ENCODE data around the gene RIN1. TPM values are rescaled to one million over a fixed set of nuclear protein-coding genes. Genes with fewer than 3 reads are reported as not detected.

RIN1 gene
- total RNA-seq, 1 experiment from 2014 or later = 11.7 TPM

DNA sequence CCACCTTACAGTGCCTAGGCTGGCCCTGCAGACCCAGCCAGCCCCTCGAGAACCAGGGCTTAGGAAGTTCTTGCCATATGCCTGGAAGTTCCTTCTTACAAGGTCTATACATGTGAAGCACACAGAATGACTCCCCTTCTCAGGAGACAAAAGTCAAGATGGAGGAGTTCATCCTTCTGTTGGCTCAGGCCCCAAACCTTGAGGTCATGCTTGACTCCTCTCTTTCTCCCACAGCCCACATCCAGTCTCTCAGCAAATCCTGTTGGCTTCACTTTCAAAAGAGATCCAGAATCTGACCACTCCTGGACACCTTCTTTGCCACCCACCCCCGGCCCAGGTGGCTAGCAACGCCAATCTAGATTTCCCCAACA, 17.6 kb downstream of the RIN1 start:
- ChIA-PET CTCF (interaction anchor here (0.9 to 1.8 kb wide), 4 partner anchors 10 to 29 kb away, joined by 3 to 7 read pairs (median 4); partner anchors contain the start of genes RIN1 and YIF1A), POLR2A (no interaction called here)

DNA sequence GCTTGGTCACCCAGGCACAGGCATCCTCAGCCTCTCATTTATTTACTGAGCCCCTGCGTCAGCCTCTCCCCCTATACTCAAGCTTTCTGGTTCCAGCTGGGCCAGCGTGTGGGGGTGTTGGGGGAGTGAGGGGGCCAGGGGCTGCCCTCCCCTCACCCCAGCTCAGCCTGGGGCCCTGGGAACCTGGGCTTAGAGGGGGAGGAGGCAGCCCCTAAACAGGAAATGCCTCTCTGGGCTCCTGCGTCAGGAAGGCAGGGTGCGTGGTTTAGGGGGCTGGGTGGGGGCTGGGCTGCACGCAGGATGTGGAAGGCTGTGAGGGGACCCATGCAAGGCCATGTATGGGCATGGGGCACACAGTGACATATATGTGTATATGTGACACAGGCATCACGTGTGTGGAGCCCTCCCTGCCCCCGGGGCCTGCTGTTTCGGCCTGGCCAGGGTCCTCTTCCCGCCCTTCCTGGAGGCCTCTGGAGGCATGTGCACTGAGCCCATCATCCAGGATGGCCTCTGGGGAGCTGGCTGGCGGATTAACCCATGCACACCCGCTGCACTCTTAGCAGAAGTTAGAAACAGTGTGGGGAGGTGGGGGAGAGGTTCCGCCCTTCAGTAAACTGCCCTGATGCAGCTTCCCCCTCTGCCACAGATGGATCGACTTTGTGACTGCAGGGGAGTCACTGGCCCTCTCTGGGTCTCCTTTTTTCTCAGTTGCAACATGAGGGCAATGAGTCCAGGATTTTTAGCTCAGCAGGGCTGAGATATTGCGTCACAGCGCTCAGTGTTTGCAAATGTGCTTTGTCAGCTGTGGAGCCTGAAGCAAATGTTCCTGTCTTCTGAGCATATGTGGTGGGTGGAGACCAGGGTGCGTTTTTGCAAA, 18.3 kb downstream of the RIN1 start:
- POLR2A ChIA-PET = no interaction called here
- CTCF ChIA-PET = interaction anchor here (0.6 to 1.8 kb wide), 6 partner anchors 11 to 430 kb away, joined by 3 to 7 read pairs (median 4); partner anchors contain the start of genes FIBP, RIN1 and YIF1A
- Mint-ChIP-seq H3K4me3 (ENCODE audit: unreplicated experiment) (no peak overlapping the region), H3K27ac (ENCODE audit: unreplicated experiment) (peak overlapping the region; percentile 70), H3K36me3 (ENCODE audit: insufficient read depth, unreplicated experiment) (peaks cover 5% of the 10 kb centered on the region), H3K27me3 (ENCODE audit: insufficient read depth, unreplicated experiment) (no peaks in the 10 kb centered on the region), H3K4me1 (ENCODE audit: low read depth, unreplicated experiment) (peaks cover 22% of the 10 kb centered on the region), H3K9me3 (ENCODE audit: unreplicated experiment) (peaks cover 15% of the 10 kb centered on the region)
- intact Hi-C loops (cut with micrococcal nuclease; ENCODE audit: unreplicated experiment) = no loop called here
- H3K4me3 ChIP-seq (ENCODE audit: low read depth, low read length) = no peak overlapping the region
- H3K36me3 ChIP-seq (ENCODE audit: control insufficient read depth, insufficient read depth, low read length) = no peaks in the 10 kb centered on the region
- TF ChIP-seq, protein P1, sequence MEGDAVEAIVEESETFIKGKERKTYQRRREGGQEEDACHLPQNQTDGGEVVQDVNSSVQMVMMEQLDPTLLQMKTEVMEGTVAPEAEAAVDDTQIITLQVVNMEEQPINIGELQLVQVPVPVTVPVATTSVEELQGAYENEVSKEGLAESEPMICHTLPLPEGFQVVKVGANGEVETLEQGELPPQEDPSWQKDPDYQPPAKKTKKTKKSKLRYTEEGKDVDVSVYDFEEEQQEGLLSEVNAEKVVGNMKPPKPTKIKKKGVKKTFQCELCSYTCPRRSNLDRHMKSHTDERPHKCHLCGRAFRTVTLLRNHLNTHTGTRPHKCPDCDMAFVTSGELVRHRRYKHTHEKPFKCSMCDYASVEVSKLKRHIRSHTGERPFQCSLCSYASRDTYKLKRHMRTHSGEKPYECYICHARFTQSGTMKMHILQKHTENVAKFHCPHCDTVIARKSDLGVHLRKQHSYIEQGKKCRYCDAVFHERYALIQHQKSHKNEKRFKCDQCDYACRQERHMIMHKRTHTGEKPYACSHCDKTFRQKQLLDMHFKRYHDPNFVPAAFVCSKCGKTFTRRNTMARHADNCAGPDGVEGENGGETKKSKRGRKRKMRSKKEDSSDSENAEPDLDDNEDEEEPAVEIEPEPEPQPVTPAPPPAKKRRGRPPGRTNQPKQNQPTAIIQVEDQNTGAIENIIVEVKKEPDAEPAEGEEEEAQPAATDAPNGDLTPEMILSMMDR (IDR thresholded peaks at IDR 0.05; ENCODE audit: insufficient read depth in 1 of 2, low read depth in 1 of 2, low read length in 1 of 2, severe bottlenecking in 1 of 2, unreplicated experiment in 1 of 2) = no peak
- BruUV-seq (replicated peaks) = no TSS peak
- peak; percentile 59 for DNase-seq
- H3K4me1 ChIP-seq = peaks cover 34% of the 10 kb centered on the region
- H3K27me3 ChIP-seq (replicated peaks; ENCODE audit: control insufficient read depth, insufficient read depth, low read length) = no peaks in the 10 kb centered on the region
- H3K9me3 ChIP-seq = peaks cover 12% of the 10 kb centered on the region; the same call in 1 of the 2 replicates

More for the DNA sequence above, 17.6 kb downstream of the RIN1 start:
- Histone ChIP-seq H3K9me3 (peaks cover 12% of the 10 kb centered on the region; the same call in 1 of the 2 replicates), H3K4me1 (peaks cover 30% of the 10 kb centered on the region), H3K4me3 (ENCODE audit: low read depth, low read length) (no peak overlapping the region), H3K36me3 (ENCODE audit: control insufficient read depth, insufficient read depth, low read length) (no peaks in the 10 kb centered on the region), H3K27me3 (replicated peaks; ENCODE audit: control insufficient read depth, insufficient read depth, low read length) (no peaks in the 10 kb centered on the region)
- Mint-ChIP-seq H3K27ac (ENCODE audit: unreplicated experiment) (peak overlapping the region; percentile 70), H3K27me3 (ENCODE audit: insufficient read depth, unreplicated experiment) (no peaks in the 10 kb centered on the region), H3K4me3 (ENCODE audit: unreplicated experiment) (no peak overlapping the region), H3K9me3 (ENCODE audit: unreplicated experiment) (peaks cover 15% of the 10 kb centered on the region), H3K36me3 (ENCODE audit: insufficient read depth, unreplicated experiment) (peaks cover 5% of the 10 kb centered on the region), H3K4me1 (ENCODE audit: low read depth, unreplicated experiment) (peaks cover 25% of the 10 kb centered on the region)
- intact Hi-C loops (cut with micrococcal nuclease; ENCODE audit: unreplicated experiment) = no loop called here
- no peak for DNase-seq
- TF ChIP-seq, protein P1 (IDR thresholded peaks at IDR 0.05; ENCODE audit: insufficient read depth in 1 of 2, low read depth in 1 of 2, low read length in 1 of 2, severe bottlenecking in 1 of 2, unreplicated experiment in 1 of 2) = no peak
- BruUV-seq (replicated peaks) = no TSS peak

DNA sequence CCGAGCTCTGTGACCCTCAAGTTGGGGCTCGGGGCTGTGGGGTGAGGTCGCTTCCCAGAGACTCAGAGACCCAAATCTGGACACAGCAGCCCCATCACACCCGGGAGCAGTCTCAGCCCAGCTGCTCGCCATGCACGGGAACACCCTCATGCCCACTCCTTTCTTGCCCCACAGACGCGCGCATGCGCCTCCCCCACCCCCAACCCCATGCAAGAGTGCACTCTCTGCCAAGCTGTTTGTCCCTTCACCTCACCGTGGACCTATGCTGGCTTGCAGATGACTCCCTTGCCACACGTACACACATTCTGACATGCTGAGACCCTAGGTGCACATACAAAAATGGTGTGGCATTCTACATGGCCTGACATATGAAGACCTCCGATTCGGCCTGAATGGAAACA, 18.9 kb downstream of the RIN1 start:
- no peaks in the 10 kb centered on the region for H3K36me3 ChIP-seq (ENCODE audit: control insufficient read depth, insufficient read depth, low read length)
- H3K4me1 ChIP-seq = peaks cover 31% of the 10 kb centered on the region
- intact Hi-C loops (cut with micrococcal nuclease; ENCODE audit: unreplicated experiment) = no loop called here
- no peak overlapping the region for H3K4me3 ChIP-seq (ENCODE audit: low read depth, low read length)
- Mint-ChIP-seq H3K27me3 (ENCODE audit: insufficient read depth, unreplicated experiment) (no peaks in the 10 kb centered on the region), H3K36me3 (ENCODE audit: insufficient read depth, unreplicated experiment) (peaks cover 10% of the 10 kb centered on the region), H3K4me3 (ENCODE audit: unreplicated experiment) (no peak overlapping the region), H3K27ac (ENCODE audit: unreplicated experiment) (no peak overlapping the region), H3K9me3 (ENCODE audit: unreplicated experiment) (peaks cover 15% of the 10 kb centered on the region), H3K4me1 (ENCODE audit: low read depth, unreplicated experiment) (peaks cover 16% of the 10 kb centered on the region)
- H3K27me3 ChIP-seq (replicated peaks; ENCODE audit: control insufficient read depth, insufficient read depth, low read length) = no peaks in the 10 kb centered on the region
- DNase-seq = no peak
- CTCF ChIA-PET = interaction anchor here (0.6 to 1.8 kb wide), 3 partner anchors 19 to 429 kb away, joined by 4 to 7 read pairs (median 5); partner anchors contain the start of genes FIBP and RIN1
- H3K9me3 ChIP-seq = peaks cover 12% of the 10 kb centered on the region; the same call in 1 of the 2 replicates
- TF ChIP-seq, protein P1 (IDR thresholded peaks at IDR 0.05; ENCODE audit: insufficient read depth in 1 of 2, low read depth in 1 of 2, low read length in 1 of 2, severe bottlenecking in 1 of 2, unreplicated experiment in 1 of 2) = no peak
- POLR2A ChIA-PET = no interaction called here
- BruUV-seq (replicated peaks) = no TSS peak

Data from Caco-2 (cell line).